NCI-H345 (cell line): Measurements from ENCODE around the gene FRMD4A.

Source experiments
- DNase-seq: peaks from one replicate; lab custom pipeline; 2025; lab: John Stamatoyannopoulos, UW

FRMD4A gene

DNA sequence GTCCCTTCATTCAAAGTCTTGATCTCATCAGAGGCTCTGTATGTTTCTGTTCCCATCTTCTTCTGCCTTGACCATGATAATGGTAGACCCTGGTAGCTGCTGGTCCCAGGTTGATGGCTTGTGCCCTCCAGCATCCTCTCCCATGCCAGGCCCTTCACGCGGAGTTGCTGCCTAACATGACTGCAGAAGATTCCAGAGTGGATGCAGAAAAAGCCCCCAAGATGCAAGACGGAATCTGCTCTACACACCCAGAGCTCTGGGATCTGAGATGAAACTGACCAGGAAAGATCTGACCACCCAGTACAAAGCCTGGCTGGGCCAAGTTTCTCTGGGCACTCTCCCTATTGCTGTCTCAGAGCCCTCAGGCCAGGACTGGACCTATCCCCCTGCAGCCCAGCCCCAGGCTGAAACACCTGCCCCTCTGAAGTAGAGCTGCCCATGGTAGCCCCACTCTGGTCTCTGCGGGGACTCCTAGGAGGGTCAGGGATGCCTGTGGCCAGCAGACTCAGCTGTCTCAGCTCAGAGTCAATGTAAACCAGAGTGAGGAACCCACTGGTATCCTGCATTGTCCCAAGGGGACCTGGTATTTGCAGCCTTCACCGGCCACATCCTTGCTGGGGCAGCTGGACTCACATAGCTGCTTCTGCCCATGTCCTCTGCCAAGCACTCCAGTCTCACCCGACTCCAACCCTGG, 9.5 kb upstream of the FRMD4A start:
- no peak for DNase-seq

DNA sequence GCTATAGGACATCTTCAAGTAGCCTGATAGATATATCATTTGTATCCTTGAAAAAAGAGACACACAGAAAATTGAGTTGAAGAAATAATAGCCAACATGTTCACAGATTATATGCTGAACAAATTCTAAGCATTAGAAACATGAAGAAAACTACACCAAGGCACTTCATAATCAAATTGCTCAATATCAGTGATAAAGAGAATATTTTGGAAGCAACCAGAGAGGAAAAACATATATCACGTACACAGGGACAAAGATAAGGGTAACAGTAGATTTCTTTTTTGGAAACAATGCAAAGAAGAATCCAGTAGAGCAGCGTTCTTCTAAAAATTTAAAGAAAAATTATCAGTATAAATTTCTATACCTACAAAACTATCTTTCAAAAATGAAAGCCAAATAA, 6.0 kb upstream of the FRMD4A start:
- DNase-seq = no peak

DNA sequence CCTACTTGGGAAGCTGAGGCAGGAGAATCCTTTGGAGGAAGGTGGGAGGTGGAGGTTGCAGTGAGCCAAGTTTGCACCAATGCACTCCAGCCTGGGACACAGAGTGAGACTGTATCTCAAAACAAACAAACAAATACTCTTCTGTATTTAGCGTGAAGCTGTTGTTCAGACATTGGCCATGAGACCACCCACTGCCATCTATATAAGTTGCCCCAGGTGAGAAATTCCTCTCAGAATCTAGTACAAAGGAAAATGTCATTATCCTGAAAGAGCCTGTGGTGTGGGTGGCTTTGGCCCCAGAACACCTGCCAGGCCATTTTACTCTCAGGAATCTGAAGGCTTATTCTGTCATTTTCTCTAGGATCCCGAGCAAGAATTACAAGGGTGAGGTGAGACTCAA, 4.0 kb upstream of the FRMD4A start:
- no peak for DNase-seq

DNA sequence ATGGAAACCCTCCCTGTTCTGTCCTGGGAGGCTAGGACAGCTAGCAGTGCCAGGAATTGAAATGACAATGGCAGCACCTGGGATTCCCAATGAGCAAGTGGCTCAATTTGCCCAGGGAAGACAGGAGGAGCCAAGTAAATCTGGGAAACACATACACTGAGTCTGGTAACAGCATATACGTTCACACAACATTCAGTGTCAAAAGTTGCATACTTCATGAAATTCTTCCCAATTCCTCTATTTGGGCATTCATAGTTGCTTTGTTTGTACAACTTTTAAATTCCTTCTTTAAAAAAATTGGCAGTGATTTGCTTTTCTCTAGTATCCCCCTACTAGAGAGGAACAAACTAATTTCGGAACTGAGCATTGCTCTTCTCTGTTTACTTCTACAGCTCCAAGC, 2.9 kb upstream of the FRMD4A start:
- DNase-seq = no peak

DNA sequence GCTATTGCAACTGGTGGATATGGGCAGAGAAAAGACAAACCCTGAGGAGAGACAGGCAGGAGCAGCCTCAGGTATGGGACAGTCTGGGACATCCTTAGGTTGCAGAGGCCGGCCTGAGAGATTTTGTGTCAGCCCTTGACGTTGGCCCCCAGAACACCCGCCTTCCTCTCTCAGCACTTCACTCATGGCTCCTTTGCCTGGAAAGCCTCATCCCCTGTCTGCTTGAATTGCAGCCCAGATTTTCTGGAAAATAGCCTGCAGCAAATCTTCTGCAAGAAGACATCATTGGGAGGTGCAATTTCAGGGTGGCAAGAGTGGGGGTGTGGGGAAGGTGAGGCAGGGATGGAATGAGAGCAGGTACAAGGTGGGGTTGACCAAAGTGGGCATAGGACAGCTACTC, 2.2 kb upstream of the FRMD4A start:
- DNase-seq = no peak

DNA sequence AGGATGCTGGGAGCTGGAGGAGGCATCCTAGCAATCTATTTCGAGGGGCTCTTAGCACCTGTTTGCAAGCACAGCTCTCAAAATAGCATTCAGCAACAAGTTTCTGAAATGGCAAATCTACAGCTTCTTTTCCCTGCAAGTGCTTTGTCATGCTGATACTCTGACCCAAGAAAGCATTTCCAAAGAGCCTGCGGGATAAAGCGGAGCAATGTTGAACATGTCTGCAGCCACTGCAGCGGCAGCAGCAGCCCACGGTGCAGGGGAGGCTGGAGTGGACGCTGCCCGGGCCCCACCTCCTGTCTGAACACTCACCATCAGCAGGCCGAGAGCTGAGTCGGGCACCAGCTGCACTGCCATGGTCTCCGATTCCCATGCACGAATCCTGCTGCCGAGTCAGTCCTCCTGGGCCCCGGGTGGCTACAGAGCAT, 964 bp downstream of the FRMD4A start:
- DNase-seq = no peak

DNA sequence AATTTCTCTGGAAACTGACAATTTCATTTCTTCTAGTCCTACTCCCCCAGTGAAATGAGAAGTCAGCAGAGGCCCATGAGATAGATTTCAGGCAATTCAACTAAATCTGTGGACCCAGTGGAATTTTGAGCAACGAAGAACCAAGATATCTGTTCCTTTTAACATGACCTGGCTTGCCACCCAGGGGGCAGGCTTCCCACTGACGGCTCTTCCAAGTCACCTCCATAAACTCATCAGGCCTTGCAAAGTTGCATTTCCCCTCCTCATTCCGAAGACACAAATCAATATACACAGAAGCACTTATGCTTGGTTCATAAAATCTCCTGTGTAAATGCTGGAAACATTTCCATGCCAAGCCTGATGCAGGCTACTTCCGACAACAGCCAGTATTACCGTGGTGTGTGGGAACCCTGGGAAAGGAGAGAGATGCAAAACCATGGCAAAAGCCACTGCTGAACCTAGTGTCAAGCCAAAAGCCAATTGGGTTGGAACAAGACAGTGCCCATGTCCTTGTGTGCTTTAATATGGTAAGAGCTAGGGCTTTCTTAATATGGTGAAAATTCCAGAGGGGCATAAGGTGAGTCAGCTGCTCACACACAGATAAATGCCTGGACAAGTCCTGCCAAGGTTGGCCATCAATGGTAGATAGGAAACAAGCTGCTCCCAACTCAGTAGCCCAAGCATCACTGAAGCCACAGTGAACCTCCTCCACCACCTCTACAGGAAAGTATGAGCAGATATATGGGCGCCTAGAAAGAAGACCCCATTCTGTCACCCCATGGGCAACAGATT, 1.6 kb downstream of the FRMD4A start:
- DNase-seq = no peak

DNA sequence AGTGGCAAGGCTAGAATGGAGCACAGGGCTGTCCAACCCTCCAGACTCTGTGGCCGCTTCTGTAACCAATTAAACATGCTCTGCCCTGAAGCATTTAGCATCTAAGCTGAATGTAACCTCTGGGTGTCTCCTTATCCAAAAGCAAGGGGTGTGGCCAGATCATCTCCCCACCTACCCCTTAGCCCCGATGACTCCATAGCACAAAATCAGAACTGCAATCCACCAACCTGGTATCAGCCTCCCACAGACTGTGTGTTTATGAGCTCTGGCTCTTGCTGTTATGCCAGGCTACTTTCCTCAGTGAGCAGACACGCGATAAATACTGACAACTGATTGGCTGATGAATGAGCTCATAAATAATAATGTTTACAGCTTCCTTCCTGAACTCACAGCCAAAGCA, 3.2 kb downstream of the FRMD4A start:
- DNase-seq = no peak

DNA sequence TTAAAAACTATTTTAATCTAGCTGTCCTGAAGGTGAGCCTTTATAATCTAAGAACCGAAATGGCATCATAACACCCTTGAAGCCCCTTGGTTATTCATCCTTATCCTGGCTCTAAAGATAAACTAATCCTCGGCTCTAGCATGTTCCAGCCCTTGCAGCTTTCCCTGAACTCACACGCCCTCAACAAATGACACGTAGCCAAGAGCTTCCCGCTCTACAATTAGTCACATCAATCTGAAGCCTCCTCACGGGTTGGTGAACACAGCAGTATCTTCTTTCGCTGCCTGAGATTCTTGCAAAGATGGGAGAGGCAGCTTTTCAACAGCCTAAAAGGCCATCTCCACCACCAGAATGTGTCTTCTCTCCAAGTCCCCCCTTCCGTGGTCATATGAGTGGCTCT, 4.1 kb downstream of the FRMD4A start:
- DNase-seq = no peak

DNA sequence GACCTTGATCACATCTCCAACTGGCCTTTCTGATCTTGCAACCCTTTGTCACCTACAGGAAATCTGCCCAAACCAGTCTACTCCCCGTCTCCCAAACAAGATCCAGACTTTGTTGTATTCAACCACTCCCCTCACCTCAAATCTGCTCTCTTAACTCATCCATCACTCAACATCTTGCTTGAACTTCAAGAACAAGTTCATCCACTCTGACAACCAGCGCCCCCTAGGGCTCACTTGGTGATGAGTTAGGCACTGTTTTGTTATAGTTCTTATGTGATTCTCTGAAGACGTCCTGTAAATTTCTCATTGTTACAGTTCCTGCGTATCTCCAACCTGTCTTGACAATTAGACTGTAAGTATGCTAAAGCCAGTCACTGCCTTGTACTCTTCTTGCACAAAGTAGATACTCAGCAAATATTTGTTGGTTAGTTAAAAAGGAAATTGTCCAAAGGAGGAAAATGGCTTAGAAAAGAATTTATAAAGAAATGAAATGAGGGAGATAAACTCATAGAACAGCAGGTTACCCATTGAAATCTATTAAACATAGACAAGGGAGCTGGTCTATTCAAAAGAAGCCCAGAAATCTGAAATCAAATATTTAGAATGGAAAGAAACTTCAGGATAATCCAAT, 5.3 kb downstream of the FRMD4A start:
- no peak for DNase-seq

DNA sequence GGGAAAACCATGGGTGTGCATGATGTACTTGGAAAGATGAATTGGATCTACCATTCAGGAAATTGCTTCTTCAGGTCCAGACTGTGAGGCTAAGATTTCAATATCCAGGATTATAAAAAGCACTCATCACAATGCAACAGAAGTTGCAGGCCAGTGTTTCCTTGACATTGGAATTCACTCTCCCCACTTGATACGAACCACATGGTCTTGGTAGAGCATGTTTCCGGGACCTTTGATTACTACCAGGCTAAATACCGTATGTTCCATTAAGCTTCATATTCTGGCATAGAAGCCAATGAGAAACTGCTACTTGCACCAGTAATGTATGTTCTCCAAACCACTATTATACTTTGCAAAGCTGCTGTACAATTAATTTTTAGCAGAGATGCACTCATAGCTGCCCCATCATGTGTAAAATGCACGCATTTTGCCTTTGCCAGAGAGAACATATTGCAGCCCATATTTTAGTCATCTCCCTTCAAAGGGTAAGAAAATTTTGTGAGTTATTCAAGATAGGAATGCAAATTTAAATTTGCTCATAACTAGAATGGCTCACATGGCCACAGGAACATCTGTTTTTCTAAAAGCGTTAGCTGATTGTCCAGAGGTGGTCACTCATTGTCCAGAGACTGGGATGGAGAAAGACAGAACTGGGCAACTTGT, 8.1 kb downstream of the FRMD4A start:
- DNase-seq = no peak

DNA sequence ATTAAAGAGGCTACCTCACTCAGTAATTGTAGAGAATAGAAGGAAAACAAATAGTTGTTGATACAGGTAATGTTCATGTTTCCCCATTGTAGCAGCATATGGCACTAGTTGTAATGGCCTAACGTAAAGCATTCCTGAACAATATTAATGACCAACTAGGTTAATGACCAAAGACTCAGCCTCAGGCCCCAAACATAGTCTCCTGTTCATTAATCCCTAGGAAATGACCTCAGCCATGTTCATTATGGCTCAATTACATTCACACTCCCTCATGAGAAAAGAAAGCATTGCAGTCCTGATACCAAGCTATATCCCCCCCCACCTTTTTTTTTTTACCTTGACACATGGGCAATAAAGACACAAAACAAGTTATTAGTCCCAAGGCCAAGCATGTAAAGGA, 12.7 kb downstream of the FRMD4A start:
- DNase-seq = no peak

DNA sequence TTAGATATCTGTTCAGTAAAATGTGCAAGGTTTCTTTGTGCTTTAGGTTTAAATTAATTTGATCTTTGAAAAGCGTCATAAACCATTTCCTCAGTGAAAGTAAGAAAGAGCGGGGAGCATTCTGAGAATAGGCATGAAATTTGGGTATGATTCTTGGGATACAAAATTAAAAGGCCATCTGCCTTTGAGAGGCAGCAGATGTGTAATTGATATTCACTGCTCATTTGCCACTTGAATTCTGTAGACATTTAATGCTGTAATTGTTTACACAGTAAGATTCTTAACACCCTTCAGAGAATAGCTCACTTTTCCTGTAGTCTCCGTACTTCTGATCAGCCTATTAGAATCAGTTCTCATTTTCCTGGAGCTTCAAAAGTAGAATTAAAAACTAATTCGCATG, 18.7 kb downstream of the FRMD4A start:
- peak; percentile 31 for DNase-seq

DNA sequence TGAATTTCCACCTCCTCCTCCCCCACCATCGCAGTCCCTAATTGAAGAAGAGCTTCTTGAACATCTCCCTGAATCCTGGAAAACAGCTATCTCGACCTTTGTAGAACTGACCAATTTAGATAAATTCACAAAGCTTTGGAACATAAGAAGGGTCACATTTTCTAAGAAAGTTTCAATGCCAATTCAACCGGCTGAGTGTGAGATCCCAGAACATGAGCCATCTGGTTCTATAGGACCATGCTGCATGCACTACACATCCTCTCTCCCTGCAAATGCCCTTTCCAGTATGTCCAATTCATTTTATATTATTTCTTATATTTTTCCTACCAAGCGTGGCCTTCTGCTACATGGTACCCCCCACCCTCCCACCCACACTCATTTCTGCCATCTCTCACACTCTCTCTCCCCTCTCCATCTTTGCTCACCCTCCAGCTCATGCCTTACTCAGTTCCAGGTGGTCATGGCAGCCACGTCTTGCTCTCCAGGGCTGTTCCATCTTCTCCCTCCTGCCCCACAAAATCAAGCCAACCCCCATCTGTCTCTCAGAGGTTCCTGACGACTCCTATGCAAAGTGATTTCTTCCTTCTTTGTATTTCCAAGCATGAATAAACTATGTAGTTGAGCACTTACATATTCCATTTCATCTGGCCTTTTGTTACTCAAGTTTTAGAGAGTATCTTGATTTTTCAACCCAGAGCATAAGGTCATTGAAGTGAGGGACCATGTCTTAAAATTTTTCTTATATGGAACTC, 19.3 kb downstream of the FRMD4A start:
- DNase-seq = no peak

DNA sequence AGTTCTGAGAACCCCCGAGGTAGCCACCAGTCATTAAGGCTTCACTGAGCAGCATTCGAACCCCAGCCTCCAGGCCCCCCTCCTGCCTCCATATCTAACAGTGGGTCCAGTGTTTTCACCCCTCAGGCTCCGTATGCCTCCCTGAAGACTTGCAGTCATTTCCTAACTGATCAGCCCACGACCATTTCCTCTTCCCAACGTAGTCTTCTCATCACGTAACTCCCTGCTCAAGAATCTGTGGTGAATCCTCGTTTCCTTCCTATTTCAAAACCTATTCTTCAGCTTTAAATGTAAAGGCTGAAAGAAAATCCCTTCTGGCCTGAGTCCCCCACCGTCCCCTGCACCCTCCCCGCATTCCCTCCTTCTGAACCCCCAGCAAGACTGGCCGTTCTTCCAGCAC, 21.1 kb downstream of the FRMD4A start:
- no peak for DNase-seq

DNA sequence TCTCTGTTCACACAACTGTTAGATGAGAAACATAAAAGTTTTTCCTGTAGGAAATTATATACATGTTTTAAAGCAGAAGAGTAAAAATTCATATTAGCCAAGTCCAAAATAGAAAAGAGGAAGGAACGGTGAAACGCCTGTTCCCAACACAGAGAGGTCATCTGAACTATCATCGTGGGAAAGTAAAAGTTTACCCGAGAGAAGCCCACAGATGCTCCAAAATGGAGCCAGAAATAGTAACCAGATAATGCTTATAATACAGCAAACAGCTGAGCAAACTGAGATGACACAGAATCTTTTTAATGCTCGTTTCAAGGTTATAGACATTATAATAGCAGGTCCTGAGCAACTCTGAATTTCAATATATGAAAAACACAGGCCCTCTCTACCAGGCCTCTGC, 24.5 kb downstream of the FRMD4A start:
- no peak for DNase-seq

DNA sequence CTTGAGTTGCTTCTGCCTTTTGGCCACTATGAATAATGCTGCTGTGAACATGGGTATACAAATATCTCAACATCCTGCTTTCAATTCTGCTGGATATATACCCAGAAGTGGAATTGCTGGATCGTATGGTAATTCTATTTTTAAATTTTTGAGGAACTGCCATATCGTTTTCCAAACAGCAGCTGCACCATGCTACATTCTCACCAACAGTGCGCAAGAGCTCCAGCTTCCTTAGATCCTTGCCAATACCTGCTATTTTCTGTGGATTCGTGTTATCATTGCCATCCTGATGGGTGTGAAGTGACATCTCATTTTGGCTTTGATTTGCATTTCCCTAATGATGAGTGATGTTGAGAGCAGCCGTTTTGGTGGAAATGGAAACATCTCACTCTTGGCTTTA, 26.7 kb downstream of the FRMD4A start:
- no peak for DNase-seq

DNA sequence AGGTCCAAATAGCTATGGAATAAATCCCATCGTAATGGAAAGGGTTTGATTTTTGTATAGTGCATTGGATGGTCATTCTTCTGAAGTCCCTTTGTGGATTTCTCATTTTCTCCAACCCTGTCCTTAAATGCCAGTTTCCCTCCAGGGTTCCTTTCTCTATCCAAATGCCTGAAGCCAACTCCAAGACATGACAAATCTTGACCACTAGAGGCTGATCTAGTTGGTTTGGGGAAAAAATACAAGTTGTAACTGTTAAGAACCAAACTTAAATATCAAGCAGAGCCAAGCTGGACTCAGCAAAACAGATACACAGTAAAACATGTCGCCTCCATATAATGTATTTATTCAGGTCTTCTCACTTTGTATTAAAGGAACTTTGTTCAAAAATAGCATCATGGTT, 28.7 kb downstream of the FRMD4A start:
- no peak for DNase-seq

DNA sequence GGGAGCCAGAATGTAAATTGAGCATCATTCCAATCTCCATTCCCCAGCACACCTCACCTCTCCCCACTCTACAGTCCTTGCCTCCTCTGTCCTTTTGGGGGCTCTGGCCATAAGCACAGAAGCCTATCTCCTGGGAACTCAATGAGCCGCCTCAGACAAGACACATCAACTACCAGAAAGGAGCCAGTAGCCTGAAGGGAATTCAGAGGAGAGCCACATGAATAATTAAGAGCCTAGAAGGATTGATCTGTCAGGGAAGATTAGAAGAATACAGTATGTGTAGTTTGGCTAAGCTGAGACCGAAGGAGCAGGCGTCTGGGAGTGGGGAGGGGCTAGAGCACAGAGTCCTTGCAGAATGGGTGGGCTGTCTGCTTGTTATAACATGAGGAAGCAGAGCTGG, 31.2 kb downstream of the FRMD4A start:
- no peak for DNase-seq

DNA sequence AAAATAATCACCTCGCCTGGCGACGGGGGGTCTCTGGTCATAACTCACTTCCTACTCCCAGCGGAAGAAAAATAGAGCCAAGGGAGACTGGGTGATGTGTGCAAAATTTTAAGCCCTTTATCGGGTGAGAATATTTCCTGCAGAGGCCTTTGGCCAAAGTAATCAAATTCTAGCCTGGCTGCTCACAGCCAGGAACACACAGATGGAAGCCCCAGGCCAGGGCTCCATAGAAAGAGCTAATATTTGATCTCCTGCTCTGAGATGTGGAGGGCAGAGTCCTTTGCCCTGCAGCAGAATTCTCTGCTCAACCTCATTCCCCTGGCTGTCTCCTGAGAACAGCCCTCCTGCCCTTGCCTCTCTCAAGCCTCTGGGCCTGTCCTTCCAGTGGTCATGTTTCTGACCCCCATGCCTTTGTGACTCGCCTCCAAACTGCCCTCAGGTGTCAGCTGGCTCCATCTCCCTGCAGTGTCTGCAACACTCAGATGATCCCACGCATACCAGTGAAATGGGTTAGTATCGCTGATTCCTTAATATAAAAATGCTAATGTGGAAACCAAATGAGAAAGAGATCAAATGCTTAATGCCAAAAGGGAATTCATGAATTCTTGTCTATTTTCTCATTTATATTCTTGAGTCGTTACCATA, 34.5 kb downstream of the FRMD4A start:
- no peak for DNase-seq

DNA sequence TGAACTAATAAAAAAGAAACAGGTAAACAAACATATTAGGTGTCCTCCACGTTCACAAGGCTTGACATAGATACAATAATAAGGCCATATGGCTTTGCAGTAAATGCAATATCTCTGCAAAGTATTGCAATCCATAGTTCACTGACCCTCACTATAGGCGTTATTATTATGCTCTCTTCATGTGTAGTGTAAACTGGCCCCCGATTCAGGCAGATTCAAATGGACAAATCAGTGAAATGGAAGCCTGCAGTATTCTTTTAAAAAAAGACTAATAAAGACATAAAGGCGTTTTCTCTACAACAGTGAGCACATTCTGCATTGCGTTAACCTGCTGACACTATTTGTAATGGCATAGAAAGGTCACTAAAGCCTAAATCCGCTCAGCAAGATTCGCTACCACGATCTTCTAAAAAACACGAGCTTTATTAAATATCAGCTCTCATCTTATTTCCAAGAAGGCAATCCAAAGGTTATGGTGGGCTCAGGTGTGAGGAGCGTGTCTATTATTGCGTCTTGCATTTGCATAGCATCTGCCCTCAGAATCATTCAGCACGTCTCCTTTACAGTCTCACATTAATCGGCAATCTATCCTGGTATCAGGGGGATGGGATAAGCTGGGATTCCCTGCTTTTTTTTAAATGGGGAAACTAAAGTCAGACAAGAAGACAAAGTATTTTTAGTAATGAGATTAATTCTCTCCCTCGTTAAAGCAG, 36.2 kb downstream of the FRMD4A start:
- no peak for DNase-seq
